ENCODE data around the gene LIPA. TPM values are rescaled to one million over a fixed set of nuclear protein-coding genes. Genes with fewer than 3 reads are reported as not detected.

Gene LIPA
- total RNA-seq, 1 experiment from 2014 or later = 14.9 TPM

DNA sequence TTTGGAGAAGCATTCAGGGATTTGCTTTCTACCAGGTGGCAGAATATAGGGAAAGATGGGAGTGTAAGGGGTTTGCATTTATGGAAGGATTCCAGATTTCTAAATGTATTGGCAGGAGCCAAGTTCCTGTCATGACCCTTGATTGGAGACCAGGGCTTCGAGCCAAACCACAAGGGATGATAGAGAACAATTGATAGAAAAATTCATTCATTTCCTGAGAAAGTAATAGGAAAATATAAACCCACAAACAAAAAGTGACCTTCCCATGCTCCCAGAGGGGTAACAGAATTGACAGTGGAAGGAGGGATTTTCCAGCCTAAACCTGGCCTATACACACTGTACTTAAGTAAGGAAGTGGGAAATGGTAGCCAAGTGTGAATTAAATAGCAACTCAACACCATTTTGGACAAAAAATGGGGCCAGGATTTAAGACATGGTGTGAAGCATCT, 27.9 kb upstream of the LIPA start:
- no peak for DNase-seq
- H3K27me3 ChIP-seq (ENCODE audit: control insufficient read depth, insufficient read depth, low read length) = no peaks in the 10 kb centered on the region
- no peak overlapping the region for H3K4me3 ChIP-seq (ENCODE audit: insufficient read depth, low read depth, low read length)
- no peaks in the 10 kb centered on the region for H3K36me3 ChIP-seq (replicated peaks; ENCODE audit: control insufficient read depth, insufficient read depth, low read length)

GRCh38 chr10:89278900-89279392, 27.4 kb upstream of the LIPA start:
- no peaks in the 10 kb centered on the region for H3K36me3 ChIP-seq (replicated peaks; ENCODE audit: control insufficient read depth, insufficient read depth, low read length)
- no peak overlapping the region for H3K4me3 ChIP-seq (ENCODE audit: insufficient read depth, low read depth, low read length)

DNA sequence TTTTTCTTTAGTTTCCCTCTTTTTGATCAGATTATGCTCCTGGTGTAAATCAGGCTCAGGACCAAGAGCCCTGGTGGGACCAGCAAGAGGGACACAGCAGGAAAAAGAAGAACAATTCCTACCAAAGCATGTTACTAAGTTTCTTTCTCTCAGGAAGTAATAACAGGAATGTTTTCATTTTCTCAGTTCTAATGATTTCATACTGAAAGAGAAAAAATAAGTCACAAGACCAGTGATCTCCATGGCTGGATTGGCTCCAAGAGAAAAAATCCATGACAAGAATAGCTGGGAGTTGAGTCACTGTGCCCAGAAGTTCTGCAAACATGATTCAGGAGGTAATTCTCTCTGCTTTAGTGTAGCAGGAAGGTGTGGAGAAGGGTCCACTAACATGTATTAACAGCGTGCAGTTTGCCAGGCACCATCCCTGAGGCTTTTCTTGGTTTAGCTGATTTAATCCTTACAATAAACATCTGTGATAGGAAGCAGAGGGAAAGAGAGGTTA, 26.5 kb upstream of the LIPA start:
- H3K36me3 ChIP-seq (replicated peaks; ENCODE audit: control insufficient read depth, insufficient read depth, low read length) = no peaks in the 10 kb centered on the region
- DNase-seq = no peak
- no peaks in the 10 kb centered on the region for H3K27me3 ChIP-seq (ENCODE audit: control insufficient read depth, insufficient read depth, low read length)
- no peak overlapping the region for H3K4me3 ChIP-seq (ENCODE audit: insufficient read depth, low read depth, low read length)

More at GRCh38 chr10:89278900-89279392, 27.4 kb upstream of the LIPA start:
- no peaks in the 10 kb centered on the region for H3K27me3 ChIP-seq (ENCODE audit: control insufficient read depth, insufficient read depth, low read length)
- no peak for DNase-seq

DNA sequence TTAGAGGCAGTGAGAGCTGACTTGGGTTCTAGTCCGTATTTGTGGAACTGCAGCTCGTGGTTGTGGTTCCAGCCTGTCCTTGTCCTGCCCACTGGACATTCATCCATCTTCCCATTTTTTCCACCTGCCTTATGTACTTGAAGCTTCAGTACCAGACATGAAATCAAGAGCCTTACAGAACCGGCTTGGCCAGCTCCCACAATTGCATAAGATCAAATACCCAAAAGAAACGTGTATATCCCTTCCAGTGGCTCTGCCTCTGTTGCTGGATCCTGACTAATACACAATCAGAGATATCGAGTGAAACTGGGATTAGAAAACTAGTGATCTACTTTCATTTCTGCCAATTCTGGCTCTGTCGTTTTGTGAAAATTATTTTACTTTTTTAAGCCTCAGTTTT, 23.8 kb upstream of the LIPA start:
- H3K4me3 ChIP-seq (ENCODE audit: insufficient read depth, low read depth, low read length) = no peak overlapping the region
- DNase-seq = no peak
- H3K27me3 ChIP-seq (ENCODE audit: control insufficient read depth, insufficient read depth, low read length) = no peaks in the 10 kb centered on the region
- no peaks in the 10 kb centered on the region for H3K36me3 ChIP-seq (replicated peaks; ENCODE audit: control insufficient read depth, insufficient read depth, low read length)

GRCh38 chr10:89274928-89275327, 23.4 kb upstream of the LIPA start:
- Histone ChIP-seq H3K4me3 (ENCODE audit: insufficient read depth, low read depth, low read length) (no peak overlapping the region), H3K36me3 (replicated peaks; ENCODE audit: control insufficient read depth, insufficient read depth, low read length) (no peaks in the 10 kb centered on the region), H3K27me3 (ENCODE audit: control insufficient read depth, insufficient read depth, low read length) (no peaks in the 10 kb centered on the region)
- DNase-seq = no peak

GRCh38 chr10:89273680-89274079, 22.1 kb upstream of the LIPA start:
- Histone ChIP-seq H3K27me3 (ENCODE audit: control insufficient read depth, insufficient read depth, low read length) (no peaks in the 10 kb centered on the region), H3K4me3 (ENCODE audit: insufficient read depth, low read depth, low read length) (no peak overlapping the region), H3K36me3 (replicated peaks; ENCODE audit: control insufficient read depth, insufficient read depth, low read length) (no peaks in the 10 kb centered on the region)
- DNase-seq = no peak

DNA sequence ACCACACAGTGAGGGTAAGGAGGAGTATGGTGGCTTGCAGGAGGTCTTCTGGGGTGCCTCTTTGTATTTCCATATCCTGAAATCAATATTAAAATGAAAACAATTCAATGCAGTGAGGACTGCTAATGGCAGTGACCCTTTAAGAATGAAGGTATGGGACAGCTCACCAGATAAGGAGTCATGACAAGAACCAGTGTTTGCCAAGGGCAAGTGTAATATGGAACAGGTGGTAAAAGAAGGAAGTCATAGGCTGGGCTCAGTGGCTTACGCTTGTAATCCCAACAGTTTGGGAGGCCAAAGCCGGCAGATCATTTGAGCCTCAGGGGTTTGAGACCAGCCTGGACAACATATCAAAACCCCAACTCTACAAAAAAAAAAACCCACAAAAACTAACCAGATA, 20.0 kb upstream of the LIPA start:
- no peak for DNase-seq

GRCh38 chr10:89270153-89270483, 18.5 kb upstream of the LIPA start:
- no peaks in the 10 kb centered on the region for H3K27me3 ChIP-seq (ENCODE audit: control insufficient read depth, insufficient read depth, low read length)
- H3K4me3 ChIP-seq (ENCODE audit: insufficient read depth, low read depth, low read length) = no peak overlapping the region

More for the DNA sequence above, 20.0 kb upstream of the LIPA start:
- H3K36me3 ChIP-seq (replicated peaks; ENCODE audit: control insufficient read depth, insufficient read depth, low read length) = no peaks in the 10 kb centered on the region
- H3K4me3 ChIP-seq (ENCODE audit: insufficient read depth, low read depth, low read length) = no peak overlapping the region
- no peaks in the 10 kb centered on the region for H3K27me3 ChIP-seq (ENCODE audit: control insufficient read depth, insufficient read depth, low read length)

DNA sequence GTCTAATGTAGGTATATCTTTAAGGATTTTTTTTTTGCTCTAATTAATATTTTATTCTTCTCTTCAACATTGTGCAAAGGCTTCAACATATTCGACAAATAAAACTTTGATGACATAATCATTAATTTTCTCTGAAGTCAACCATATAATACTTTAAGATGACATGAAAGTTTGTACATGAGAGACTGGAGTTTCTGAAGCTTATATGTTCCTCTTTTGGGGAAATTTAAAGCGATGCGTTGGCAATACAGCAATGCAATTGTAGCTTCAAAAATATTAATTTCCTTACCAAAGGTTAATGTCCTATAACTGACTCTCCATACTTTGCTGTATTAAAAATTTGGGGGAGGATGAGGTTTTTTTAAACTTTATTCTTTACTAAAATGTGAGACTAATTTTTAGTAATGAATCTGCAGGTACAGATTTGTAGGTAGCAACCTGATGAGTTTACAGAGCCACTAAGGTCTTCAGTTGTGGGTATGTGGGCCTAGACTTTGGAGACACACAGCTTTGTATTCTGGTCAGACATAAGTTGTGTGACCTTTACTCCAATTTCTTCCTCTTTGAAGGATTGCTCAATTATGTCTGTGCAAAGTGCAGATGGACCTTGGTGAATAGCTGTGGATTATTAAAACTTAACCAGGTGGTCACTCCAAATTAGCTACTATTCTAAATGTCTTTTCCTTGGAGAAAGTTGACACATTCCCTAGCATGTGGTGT, 18.0 kb upstream of the LIPA start:
- H3K4me3 ChIP-seq (ENCODE audit: insufficient read depth, low read depth, low read length) = no peak overlapping the region
- H3K27me3 ChIP-seq (ENCODE audit: control insufficient read depth, insufficient read depth, low read length) = no peaks in the 10 kb centered on the region
- H3K36me3 ChIP-seq (replicated peaks; ENCODE audit: control insufficient read depth, insufficient read depth, low read length) = no peaks in the 10 kb centered on the region
- no peak for DNase-seq

More at GRCh38 chr10:89270153-89270483, 18.5 kb upstream of the LIPA start:
- no peak for DNase-seq
- H3K36me3 ChIP-seq (replicated peaks; ENCODE audit: control insufficient read depth, insufficient read depth, low read length) = no peaks in the 10 kb centered on the region

DNA sequence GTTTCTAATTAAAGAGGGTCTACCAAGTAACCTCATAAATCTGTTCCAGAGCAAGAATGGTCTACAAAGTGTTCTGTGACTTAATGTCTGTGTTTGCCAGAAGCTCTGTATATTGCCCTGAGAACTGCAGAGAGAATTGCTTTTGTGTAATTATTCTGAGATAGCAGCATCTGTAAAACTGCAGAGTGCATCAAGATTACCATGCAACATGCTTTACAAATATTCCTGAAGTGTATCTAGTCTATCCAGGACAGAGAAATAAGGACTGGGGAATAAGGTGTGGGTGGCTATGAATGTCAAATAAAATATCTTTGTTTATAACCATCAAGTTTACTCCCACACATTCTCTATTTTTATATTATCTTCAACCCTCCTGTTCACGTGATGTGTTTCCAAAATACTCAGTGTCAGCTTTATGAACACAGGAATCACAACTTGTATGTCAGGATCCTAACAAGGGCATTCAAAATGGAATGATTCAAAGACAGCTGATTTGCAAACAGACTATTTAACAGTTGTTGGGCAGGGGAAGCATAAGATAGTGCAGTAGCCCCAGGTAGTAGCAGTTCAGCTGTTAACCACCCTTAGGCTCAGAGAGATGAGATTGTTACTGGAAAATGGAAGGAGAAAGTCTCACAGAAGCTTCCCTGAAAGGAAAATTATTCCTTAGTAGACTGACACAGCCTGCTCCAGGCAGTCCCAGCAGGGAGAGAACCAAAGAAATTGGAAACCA, 15.3 kb upstream of the LIPA start:
- Histone ChIP-seq H3K27me3 (ENCODE audit: control insufficient read depth, insufficient read depth, low read length) (no peaks in the 10 kb centered on the region), H3K4me3 (ENCODE audit: insufficient read depth, low read depth, low read length) (no peak overlapping the region), H3K36me3 (replicated peaks; ENCODE audit: control insufficient read depth, insufficient read depth, low read length) (no peaks in the 10 kb centered on the region)
- no peak for DNase-seq

GRCh38 chr10:89263531-89263930, 12.0 kb upstream of the LIPA start:
- Histone ChIP-seq H3K4me3 (ENCODE audit: insufficient read depth, low read depth, low read length) (no peak overlapping the region), H3K27me3 (ENCODE audit: control insufficient read depth, insufficient read depth, low read length) (no peaks in the 10 kb centered on the region), H3K36me3 (replicated peaks; ENCODE audit: control insufficient read depth, insufficient read depth, low read length) (no peaks in the 10 kb centered on the region)
- no peak for DNase-seq

DNA sequence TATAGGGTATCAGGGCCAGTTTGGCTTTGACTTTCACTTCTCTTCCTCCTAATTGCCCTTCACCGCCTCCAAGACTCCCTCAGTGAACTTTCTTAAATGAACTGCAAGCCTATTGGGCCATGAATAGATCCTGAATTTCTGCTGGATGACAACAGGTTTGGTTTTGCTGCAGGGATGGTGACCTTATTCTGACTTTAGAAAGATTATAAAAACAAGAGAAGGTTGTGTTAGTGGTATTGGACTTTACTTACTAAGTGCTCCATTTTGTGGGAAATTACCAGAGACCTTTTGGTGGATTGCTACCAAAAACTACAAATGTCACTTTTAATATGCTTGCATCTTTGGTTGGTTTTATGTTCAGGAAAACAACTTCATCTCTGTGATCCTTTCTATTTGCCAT, 11.5 kb upstream of the LIPA start:
- no peak for DNase-seq
- Histone ChIP-seq H3K27me3 (ENCODE audit: control insufficient read depth, insufficient read depth, low read length) (no peaks in the 10 kb centered on the region), H3K4me3 (ENCODE audit: insufficient read depth, low read depth, low read length) (no peak overlapping the region), H3K36me3 (replicated peaks; ENCODE audit: control insufficient read depth, insufficient read depth, low read length) (no peaks in the 10 kb centered on the region)

DNA sequence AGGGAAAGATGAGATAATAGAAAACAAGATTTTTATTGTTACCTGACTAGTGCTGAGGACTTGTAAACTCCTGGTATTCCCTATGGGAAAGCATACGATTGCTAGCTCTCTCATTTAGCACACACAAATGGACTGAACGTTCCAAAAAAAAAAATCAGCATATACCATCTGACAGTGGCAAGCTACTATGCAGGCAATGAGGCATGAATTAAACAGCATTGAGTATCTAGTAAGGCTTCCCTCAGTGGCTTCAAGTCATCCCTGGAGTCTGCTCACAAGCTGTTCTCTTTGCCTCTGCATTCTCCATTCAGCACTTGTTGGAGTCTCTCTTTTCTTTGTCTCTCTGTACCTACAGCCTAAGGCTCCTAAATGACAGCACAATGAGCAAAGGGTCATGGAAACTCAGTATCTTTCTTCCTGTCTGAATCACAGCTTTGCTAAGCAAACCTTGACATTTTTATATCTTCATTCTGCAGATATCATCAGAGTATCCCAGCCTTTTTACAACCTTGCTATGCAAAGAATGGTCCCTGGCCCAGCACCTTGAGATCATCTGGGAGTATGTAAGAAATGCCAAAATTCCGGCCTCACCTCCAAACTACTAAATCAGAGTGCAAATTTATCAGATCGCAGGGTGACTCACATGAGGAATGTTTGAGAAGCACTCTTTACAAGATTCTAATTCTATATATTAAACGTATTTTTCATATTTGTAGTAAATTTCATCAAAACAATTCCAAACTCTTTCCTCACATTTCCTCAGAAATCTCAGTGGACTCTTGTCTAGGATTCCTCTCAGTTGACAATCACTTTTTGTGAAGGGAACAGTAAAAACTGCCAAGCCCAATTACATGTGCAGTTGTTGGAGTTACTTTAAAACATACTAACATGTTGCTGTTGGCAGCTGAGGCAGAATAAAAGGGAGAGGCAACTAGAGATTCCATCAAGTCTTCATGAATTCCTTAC, 10.8 kb upstream of the LIPA start:
- Histone ChIP-seq H3K36me3 (replicated peaks; ENCODE audit: control insufficient read depth, insufficient read depth, low read length) (no peaks in the 10 kb centered on the region), H3K4me3 (ENCODE audit: insufficient read depth, low read depth, low read length) (no peak overlapping the region), H3K27me3 (ENCODE audit: control insufficient read depth, insufficient read depth, low read length) (no peaks in the 10 kb centered on the region)
- DNase-seq = no peak

GRCh38 chr10:89258881-89259280, 7.3 kb upstream of the LIPA start:
- no peaks in the 10 kb centered on the region; the same call in 1 of the 2 replicates for H3K36me3 ChIP-seq (replicated peaks; ENCODE audit: control insufficient read depth, insufficient read depth, low read length)
- no peak overlapping the region for H3K4me3 ChIP-seq (ENCODE audit: insufficient read depth, low read depth, low read length)
- no peaks in the 10 kb centered on the region for H3K27me3 ChIP-seq (ENCODE audit: control insufficient read depth, insufficient read depth, low read length)
- no peak for DNase-seq
